Measurements from ENCODE around the gene TRIM8.

The TRIM8 gene

GRCh38 chr10:102621443-102622325, 22.6 kb upstream of the TRIM8 start:
- Histone ChIP-seq H3K27me3 (ENCODE audit: low read length) (no peaks in the 10 kb centered on the region), H3K36me3 (ENCODE audit: low read length) (no peaks in the 10 kb centered on the region), H3F3A (ENCODE audit: insufficient read depth) (no peaks in the 10 kb centered on the region), H3K9ac (ENCODE audit: low read length) (no peak overlapping the region), H3K27ac (ENCODE audit: low read depth, low read length) (no peak overlapping the region), H3K4me2 (ENCODE audit: low read depth, low read length, poor library complexity, severe bottlenecking) (no peak overlapping the region), H3K79me2 (ENCODE audit: insufficient read depth, low read length) (no peaks in the 10 kb centered on the region), H3K4me3 (ENCODE audit: insufficient read depth, low read length, poor library complexity, severe bottlenecking) (no peak overlapping the region), H3K9me2 (replicated peaks; ENCODE audit: insufficient read depth, low read length) (no peaks in the 10 kb centered on the region), H2AFZ (ENCODE audit: low read depth, low read length, severe bottlenecking) (no peak overlapping the region), H3K9me3 (ENCODE audit: insufficient read depth, low read length) (no peaks in the 10 kb centered on the region), H4K20me1 (ENCODE audit: low read depth, low read length) (no peaks in the 10 kb centered on the region)
- TF ChIP-seq EZH2phosphoT487 (conservative IDR thresholded peaks at IDR 0.05; ENCODE audit: low read length) (no peak), CTCF (IDR thresholded peaks at IDR 0.05; ENCODE audit: insufficient read depth, low read length, poor library complexity, severe bottlenecking) (no peak)

GRCh38 chr10:102624094-102624493, 20.2 kb upstream of the TRIM8 start:
- Histone ChIP-seq H3F3A (ENCODE audit: insufficient read depth) (no peaks in the 10 kb centered on the region), H3K4me2 (ENCODE audit: low read depth, low read length, poor library complexity, severe bottlenecking) (no peak overlapping the region)
- no peak for TF ChIP-seq EZH2phosphoT487 (conservative IDR thresholded peaks at IDR 0.05; ENCODE audit: low read length)
- no peak for TF ChIP-seq CTCF (IDR thresholded peaks at IDR 0.05; ENCODE audit: insufficient read depth, low read length, poor library complexity, severe bottlenecking)

GRCh38 chr10:102624751-102625645, 19.3 kb upstream of the TRIM8 start:
- no peaks in the 10 kb centered on the region for H3K9me2 ChIP-seq (replicated peaks; ENCODE audit: insufficient read depth, low read length)
- no peak overlapping the region for H3K4me3 ChIP-seq (ENCODE audit: insufficient read depth, low read length, poor library complexity, severe bottlenecking)
- no peaks in the 10 kb centered on the region for H3K27me3 ChIP-seq (ENCODE audit: low read length)
- H3K9me3 ChIP-seq (ENCODE audit: insufficient read depth, low read length): no peaks in the 10 kb centered on the region
- no peak overlapping the region for H3K4me2 ChIP-seq (ENCODE audit: low read depth, low read length, poor library complexity, severe bottlenecking)
- no peaks in the 10 kb centered on the region for H4K20me1 ChIP-seq (ENCODE audit: low read depth, low read length)
- no peaks in the 10 kb centered on the region for H3F3A ChIP-seq (ENCODE audit: insufficient read depth)
- H3K9ac ChIP-seq (ENCODE audit: low read length): no peak overlapping the region
- H3K79me2 ChIP-seq (ENCODE audit: insufficient read depth, low read length): no peaks in the 10 kb centered on the region
- no peak overlapping the region for H2AFZ ChIP-seq (ENCODE audit: low read depth, low read length, severe bottlenecking)
- TF ChIP-seq CTCF (IDR thresholded peaks at IDR 0.05; ENCODE audit: insufficient read depth, low read length, poor library complexity, severe bottlenecking) (no peak), EZH2phosphoT487 (conservative IDR thresholded peaks at IDR 0.05; ENCODE audit: low read length) (no peak)
- H3K36me3 ChIP-seq (ENCODE audit: low read length): no peaks in the 10 kb centered on the region
- H3K27ac ChIP-seq (ENCODE audit: low read depth, low read length): no peak overlapping the region

More at GRCh38 chr10:102624094-102624493, 20.2 kb upstream of the TRIM8 start:
- H3K79me2 ChIP-seq (ENCODE audit: insufficient read depth, low read length): no peaks in the 10 kb centered on the region
- no peak overlapping the region for H2AFZ ChIP-seq (ENCODE audit: low read depth, low read length, severe bottlenecking)
- H3K36me3 ChIP-seq (ENCODE audit: low read length): no peaks in the 10 kb centered on the region
- no peak overlapping the region for H3K4me3 ChIP-seq (ENCODE audit: insufficient read depth, low read length, poor library complexity, severe bottlenecking)
- no peaks in the 10 kb centered on the region for H3K27me3 ChIP-seq (ENCODE audit: low read length)
- H3K9me3 ChIP-seq (ENCODE audit: insufficient read depth, low read length): no peaks in the 10 kb centered on the region
- no peak overlapping the region for H3K27ac ChIP-seq (ENCODE audit: low read depth, low read length)
- H3K9ac ChIP-seq (ENCODE audit: low read length): no peak overlapping the region
- H3K9me2 ChIP-seq (replicated peaks; ENCODE audit: insufficient read depth, low read length): no peaks in the 10 kb centered on the region
- H4K20me1 ChIP-seq (ENCODE audit: low read depth, low read length): no peaks in the 10 kb centered on the region

All from SU-DHL-6 (cell line).